Measurements from ENCODE around the gene RNPEPL1.

DNA sequence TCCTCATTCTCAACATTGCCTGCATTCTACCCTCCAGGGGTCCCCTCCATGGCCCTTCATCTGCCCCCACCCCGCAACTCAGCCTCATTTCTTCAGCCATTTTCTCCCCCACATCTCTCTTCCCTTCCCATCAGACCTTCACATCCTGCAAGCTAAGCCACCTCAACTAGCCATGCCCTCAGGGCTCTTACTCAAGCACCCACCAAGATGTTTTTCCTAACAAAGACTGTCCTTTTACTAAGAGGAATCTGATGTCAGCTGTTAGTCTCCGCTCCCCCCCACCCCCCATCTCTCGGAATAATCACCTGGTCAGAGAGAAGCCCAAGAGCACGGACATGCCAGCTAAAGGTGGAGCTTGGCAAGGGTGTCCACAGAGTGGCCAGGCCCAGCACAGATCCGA is 13.5 kb downstream of the RNPEPL1 start:
- TF ChIP-seq, protein P1, sequence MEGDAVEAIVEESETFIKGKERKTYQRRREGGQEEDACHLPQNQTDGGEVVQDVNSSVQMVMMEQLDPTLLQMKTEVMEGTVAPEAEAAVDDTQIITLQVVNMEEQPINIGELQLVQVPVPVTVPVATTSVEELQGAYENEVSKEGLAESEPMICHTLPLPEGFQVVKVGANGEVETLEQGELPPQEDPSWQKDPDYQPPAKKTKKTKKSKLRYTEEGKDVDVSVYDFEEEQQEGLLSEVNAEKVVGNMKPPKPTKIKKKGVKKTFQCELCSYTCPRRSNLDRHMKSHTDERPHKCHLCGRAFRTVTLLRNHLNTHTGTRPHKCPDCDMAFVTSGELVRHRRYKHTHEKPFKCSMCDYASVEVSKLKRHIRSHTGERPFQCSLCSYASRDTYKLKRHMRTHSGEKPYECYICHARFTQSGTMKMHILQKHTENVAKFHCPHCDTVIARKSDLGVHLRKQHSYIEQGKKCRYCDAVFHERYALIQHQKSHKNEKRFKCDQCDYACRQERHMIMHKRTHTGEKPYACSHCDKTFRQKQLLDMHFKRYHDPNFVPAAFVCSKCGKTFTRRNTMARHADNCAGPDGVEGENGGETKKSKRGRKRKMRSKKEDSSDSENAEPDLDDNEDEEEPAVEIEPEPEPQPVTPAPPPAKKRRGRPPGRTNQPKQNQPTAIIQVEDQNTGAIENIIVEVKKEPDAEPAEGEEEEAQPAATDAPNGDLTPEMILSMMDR (IDR thresholded peaks at IDR 0.05), result no peak
- TF ChIP-seq POLR2A (IDR thresholded peaks at IDR 0.05), result no peak

All from Peyer's patch (tissue), 4 donors.